ENCODE data around the gene SEMA7A. TPM values are rescaled to one million over a fixed set of nuclear protein-coding genes. Genes with fewer than 3 reads are reported as not detected.

The SEMA7A gene
- polyA plus RNA-seq, 1 donor = 5.0 TPM

DNA sequence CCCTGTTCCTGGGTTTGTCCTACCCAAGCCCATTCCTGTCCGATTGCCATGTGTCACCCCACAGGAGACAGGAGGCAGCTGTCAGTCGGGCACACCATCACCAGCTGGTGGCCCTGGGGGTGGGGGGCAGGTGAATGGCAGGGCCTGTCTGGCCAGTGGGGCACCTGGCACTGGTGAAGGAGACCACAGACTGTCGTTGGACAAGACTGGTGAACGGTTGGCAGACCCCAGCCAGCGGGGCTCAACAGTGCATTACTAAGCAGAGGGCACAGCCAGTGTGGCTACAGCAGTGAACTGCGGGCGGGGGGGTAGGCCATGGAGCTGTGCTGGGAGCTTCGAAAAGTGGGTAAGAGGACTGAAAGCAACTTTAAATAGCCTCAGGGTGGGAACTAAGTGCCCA lies 2.1 kb downstream of the SEMA7A start:
- no peak for DNase-seq

- DNase-seq = no peak
Measured at GRCh38 chr15:74431116-74431515, 2.6 kb downstream of the SEMA7A start.

DNA sequence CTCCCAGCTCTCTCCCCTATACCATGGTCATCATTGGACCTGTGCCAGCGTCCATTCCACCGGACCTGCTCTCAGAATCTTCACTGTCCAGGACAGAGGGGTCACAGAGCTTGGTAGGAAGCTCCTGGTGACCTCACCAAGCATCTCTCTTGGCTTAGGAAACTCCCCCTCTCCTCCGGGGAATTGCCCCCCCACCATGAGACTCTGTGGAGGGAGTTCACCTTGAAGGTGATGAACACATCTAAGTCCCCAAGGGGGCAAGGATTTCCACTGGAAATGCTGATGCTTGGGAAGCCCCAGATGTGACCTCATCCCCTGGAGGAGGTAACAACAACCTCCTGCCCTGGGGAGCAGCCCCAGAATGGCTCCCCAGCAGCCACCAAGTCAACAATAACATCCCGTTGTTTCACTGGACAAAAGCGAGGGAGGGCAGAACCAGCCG lies 3.2 kb downstream of the SEMA7A start:
- DNase-seq = no peak

- no peak for DNase-seq
Measured at GRCh38 chr15:74429781-74430400, 3.9 kb downstream of the SEMA7A start.

- no peak for DNase-seq
Measured at GRCh38 chr15:74428970-74429780, 4.6 kb downstream of the SEMA7A start.

DNA sequence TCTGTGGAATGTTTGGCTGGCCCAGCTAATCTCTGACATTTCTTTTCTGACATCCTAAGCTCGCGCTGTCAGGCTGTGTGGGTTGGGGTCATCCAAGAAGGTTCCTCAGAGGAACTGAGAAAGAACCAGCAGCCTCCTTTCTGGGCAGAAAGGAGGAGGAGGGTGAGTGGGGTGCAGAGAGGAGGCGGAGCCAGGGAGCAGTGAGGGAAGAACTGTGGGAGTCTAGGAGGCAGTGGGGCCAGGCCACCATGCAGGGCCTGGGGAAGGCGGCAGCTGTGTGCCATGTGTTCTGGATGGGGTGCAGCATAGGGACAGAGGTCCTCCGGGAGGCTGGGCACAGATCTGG lies 5.3 kb downstream of the SEMA7A start:
- DNase-seq = no peak

- DNase-seq = no peak
Measured at GRCh38 chr15:74427607-74428441, 5.9 kb downstream of the SEMA7A start.

- DNase-seq = no peak
Measured at GRCh38 chr15:74426404-74427281, 7.1 kb downstream of the SEMA7A start.

- no peak for DNase-seq
Measured at GRCh38 chr15:74425630-74426029, 8.1 kb downstream of the SEMA7A start.

- DNase-seq = no peak
Measured at GRCh38 chr15:74424901-74425528, 8.7 kb downstream of the SEMA7A start.

DNA sequence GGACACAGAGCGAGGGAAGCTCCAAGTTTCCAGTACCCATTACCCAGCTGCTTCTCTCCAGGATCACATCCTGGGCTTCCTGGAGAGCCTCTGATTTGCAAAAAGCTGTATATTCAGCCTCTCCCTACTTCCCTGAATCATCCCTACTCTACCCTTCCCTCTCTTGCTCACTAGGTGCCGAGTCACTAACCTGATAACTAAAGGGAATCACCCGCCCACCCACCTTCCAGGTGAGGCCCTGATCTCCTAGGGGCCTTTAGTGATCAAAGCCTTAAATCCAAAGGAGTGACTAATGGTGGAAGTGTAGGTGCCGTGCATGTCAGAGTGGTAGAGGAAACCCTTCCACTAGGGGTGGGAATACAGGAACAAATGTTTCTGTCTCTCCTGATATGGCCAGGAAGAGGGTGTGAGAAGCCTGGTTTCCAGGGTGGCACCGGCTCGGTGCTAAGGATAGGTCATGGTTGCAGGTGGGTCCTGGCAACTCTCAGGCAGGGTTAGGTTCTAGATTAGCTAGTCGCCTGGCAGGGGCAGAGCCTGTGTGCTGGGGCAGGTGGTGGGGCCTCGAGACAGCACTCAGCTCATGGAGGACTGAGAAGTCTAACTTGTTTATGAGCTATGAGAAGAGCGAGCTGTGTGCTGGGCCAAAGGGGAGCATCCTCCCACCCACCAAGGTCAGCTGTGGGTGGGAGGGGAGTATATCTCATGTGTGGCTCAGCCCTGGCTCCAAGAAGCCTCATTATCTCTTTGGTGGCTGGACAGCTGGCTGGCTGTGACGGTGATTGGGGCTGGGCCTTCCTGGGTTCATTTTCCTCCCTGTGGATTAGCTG lies 10.1 kb downstream of the SEMA7A start:
- DNase-seq = no peak

DNA sequence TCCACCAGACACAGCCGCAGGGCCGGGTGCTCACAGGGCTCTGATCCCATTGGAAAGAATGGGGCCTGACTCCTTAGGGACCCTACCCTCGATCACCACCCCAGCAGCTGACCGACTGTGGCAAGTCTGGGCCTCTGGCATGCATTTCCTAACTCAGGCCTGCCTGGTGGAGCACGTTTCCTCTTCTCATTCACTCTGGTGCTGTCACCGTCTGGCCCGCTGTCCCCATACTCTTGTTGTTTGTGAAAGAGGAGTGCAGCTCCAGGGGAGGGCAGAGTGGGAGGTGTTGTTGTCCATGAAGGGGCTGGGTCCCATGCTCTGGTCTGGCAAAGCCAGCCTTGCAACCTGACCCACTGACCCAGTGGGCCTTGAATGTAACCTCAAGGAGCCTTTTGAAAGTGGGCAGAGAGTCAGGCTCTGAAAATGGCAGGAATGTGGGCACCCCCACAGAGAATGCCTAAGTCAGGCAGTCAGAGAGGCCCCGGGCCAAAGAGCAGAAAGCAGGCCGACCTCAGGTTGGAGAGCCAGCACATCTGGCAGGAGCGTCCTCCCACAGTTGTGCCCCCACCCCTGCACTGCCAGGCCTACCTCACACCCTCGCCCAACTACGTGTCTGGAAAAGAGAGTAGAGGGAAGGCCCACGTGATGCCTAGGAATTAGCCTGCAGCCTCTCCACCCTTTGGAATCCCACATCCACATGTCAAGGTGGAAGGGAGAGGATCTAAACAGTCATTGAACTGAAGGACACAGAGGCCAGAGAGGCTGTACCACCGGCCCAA lies 10.9 kb downstream of the SEMA7A start:
- DNase-seq = no peak

- DNase-seq = no peak
Measured at GRCh38 chr15:74422265-74422651, 11.5 kb downstream of the SEMA7A start.

- DNase-seq = no peak
Measured at GRCh38 chr15:74421302-74422245, 12.2 kb downstream of the SEMA7A start.

DNA sequence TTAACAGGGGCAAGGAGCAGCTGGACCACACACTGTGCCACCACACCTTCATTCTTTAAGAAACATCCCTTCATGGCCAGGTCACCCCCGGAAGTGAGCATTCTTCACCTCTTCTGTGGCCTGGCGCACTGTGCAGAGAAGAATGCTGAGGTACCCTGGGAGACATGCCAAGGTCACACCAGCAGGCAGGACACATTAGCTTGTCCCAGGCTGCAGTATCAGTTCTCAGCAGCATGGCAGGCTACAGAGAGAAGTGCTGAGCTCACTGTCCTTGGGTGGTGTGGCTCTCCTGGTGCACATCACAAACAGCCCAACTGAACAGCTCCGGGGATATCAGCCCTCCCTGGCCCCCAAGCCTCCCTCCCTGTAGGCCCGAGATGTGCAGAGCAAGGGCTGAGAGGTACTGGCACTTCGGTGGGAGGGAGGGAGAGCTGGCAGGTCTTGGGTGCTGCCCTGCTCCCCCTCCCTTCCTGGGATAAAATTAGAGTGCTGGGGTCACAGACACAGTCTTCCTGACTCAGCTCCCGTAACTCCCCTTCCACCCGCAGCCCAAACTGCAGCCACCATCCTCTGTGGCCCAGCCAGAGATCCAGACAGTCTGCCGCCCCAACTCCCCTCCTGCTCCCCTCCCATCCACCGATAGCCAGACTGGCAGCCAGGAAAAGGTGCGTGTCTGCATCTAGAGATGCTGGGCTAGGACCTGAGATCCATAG lies 13.4 kb downstream of the SEMA7A start:
- no peak for DNase-seq

GRCh38 chr15:74419432-74419831 lies 14.3 kb downstream of the SEMA7A start:
- no peak for DNase-seq

GRCh38 chr15:74418575-74419338 lies 15.0 kb downstream of the SEMA7A start:
- no peak for DNase-seq

Data from left kidney (tissue), 2 donors.